WI38 (cell line): ENCODE results near the gene MED22.
"Not testable (repeated sequence)": the region's sequence is repeated elsewhere in the genome, so short reads cannot be mapped to it uniquely, and the experiment has no call there.

Experiments used
- H3K4me3 ChIP-seq: 2 replicates; pipeline ENCODE4 v1.5.1; 2011; ENCODE audit warnings: low read depth, mild to moderate bottlenecking, control low read depth, low read length
- CTCF ChIP-seq: IDR thresholded peaks from 2 replicates; pipeline ENCODE4 v1.5.1; 2012; ENCODE audit warnings: low read depth, mild to moderate bottlenecking, control low read depth, low read length

Gene MED22

GRCh38 chr9:133382507-133383141 is 34.7 kb upstream of the MED22 start:
- TF ChIP-seq CTCF, result no peak
- H3K4me3 ChIP-seq, result no peak overlapping the region

GRCh38 chr9:133380734-133381133 is 32.8 kb upstream of the MED22 start:
- no peak for TF ChIP-seq CTCF
- no peak overlapping the region for H3K4me3 ChIP-seq

- H3K4me3 ChIP-seq, result no peak overlapping the region
- TF ChIP-seq CTCF, result no peak
Observed at GRCh38 chr9:133379153-133380086, 31.5 kb upstream of the MED22 start.

DNA sequence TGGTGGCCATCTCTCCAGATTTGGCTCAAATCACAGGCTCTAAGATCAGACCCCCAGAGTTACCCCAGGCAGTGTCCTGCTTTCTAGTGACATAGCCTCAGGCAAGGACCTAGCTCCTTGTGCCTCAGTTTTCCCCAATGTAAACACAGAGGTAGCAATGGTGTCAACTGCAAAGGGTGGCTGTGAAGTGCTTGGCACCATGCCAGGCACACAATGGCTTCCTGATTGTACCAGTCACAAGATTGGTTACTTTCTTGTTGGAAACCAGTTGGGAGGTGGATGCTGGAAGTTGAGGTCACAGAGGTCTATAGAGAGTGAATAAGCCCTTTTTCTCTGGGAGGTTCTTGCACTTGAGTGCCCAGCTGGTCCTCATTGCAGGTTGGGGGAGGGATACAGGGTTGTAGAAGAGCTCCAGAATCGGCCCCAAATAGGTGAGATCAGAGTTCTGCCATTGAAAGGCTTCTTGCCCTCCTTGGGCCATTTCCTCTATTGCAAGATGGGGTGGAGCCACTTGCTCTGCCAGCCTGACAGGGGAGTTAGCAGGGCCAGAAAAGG is 30.6 kb upstream of the MED22 start:
- no peak overlapping the region for H3K4me3 ChIP-seq
- no peak for TF ChIP-seq CTCF

DNA sequence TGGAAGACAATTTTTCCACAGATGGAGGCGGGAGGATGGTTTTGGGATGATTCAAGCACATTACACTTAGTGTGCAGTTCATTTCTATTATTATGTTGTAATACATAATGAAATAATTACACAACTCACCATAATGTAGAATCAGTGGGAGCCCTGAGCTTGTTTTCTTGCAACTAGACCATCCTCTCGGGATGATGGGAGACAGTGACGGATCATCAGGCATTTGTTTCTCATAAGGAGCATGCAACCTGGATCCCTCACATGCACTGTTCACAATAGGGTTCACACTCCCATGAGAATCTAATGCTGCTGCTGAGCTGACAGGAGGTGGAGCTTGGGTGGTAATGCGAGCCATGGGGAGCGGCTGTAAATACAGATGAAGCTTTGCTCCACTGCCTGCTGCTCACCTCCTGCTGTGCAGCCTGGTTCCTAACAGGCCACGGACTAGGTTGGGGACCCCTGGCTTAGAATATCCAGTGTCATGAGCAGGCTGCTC is 29.8 kb upstream of the MED22 start:
- TF ChIP-seq CTCF, result no peak
- H3K4me3 ChIP-seq, result no peak overlapping the region

GRCh38 chr9:133377280-133377679 is 29.3 kb upstream of the MED22 start:
- not testable (repeated sequence) for H3K4me3 ChIP-seq

DNA sequence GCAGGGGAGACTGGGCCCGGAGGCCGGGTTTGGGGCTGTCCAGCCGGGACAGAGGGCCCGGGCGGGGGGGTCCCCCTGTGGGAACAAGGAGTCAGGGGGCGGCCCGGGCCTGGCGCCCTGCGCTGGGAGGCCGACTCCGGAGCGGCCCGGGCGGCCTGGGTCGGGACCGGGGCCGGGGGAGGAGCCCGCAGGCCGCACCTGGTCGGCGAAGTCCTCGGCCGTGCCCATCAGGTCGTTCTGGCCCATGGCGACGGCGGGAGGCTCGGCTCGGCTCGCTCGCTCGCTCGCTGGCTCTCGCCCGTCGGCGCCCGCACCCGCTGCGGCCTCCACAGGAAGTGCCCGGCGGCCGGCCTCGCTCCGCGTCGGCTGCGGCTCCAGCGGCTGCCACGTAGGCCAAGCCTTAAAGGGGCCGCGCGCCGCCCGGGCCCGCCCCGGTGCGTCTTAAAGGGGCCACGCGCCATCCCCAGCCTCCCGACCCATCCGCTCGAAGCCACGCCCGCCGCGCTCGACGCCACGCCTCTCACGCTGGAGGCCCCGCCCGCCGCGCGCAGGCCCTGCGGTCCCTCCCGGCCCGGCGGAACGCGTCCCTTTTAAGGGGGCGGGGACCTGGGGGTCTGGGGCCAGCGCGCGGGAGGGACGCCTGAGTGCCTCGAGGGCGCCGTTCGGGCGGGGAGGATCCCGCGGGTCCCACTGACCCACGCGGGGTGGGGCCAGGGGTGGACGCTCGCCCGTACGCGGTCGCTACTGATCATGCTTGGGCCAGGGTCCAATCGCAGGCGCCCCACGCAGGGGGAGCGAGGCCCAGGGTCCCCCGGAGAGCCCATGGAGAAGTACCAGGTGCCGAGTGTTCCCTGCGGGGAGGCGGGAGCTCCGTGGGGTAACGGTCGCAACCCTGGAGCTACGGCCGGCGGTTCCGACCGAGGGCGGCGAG is 28.1 kb upstream of the MED22 start, which contains the start of the genes STKLD1 and SURF4:
Gene STKLD1 (plus strand): TSS at position 643 of the 931 bp plus-strand sequence. CDS start 108 bp downstream, at position 751.
Gene SURF4 (minus strand): TSS at position 337 of the 931 bp plus-strand sequence. CDS start 91 bp downstream, at position 246.
- TF ChIP-seq CTCF, result no peak
- peak within 1 kb of the TSS; percentile 82 for H3K4me3 ChIP-seq
